HG02884 (cell line): ENCODE results near the gene CNTNAP3.
"Not testable (repeated sequence)": the region's sequence is repeated elsewhere in the genome, so short reads cannot be mapped to it uniquely, and the experiment has no call there.

Experiments
- ATAC-seq: cut with Tn5 transposase; IDR thresholded peaks from one replicate; pipeline ENCODE4 v1.9.1; 2021; ENCODE audit warnings: mild to moderate bottlenecking, moderate library complexity; ENCODE audit not compliant: unreplicated experiment

CNTNAP3 gene

DNA sequence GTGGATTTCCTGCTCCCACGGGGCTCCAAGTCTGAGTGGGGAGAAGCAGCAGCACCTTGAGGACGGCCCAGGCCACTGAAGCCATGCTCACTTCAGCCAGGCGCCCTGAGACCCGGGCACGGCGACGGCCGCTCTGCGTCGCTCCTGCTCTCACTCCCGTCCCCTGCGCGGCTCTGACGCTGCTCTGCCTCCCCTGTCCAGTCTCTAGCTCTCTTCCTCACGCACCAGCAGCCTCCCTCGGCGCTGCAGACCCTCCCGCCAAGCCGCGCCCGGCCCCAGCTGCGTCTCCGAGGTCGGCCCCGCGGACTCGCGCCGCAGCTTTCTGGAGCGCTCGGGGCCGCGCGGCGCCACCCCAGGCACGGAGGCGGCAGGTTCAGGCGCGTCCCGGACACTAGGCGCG, at the start of gene CNTNAP3:
Gene CNTNAP3, minus strand, starts transcription at position 188 of the 400 bp plus-strand sequence. Its CDS starts 103 bp downstream, at position 85.
- not testable (repeated sequence) for ATAC-seq

DNA sequence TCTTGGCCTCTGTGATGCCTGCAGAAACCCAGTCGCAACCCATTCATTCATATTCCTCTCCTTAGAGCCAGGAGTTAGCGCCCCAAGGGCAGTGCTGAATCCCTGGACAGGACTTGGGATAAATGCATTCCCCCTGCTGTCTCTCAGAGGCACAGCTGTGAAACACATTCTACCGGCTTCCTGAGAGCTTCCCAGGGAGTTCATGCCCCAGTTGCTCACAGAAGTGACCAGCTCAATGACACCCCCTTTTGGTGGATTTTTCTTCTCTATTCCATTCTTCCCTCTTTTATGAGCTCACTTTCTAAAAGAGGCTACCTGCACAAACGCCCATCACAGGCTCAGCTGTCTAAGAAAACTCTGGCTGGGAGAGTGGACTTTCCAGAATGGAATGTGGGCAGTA, 8.0 kb downstream of the CNTNAP3 start:
- not testable (repeated sequence) for ATAC-seq

DNA sequence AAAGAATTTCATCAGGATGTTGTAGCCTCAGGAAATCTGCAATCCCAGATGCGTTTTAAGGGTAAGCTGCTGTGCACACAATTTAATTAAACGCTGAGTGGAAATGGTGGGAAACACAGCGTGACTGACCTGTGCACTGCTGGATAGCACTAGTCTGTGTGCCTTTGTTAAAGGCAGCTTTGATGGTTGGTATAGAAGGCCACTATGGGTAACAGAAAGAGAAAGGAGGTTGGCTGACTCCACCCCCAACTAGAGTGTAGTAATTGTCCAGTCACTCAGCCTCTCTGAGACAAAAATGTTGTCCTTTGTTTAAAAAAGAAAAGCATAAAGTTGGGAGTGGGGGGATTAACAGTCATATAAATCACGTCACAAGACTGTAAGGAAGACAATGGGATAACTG, 45.5 kb downstream of the CNTNAP3 start:
- not testable (repeated sequence) for ATAC-seq

DNA sequence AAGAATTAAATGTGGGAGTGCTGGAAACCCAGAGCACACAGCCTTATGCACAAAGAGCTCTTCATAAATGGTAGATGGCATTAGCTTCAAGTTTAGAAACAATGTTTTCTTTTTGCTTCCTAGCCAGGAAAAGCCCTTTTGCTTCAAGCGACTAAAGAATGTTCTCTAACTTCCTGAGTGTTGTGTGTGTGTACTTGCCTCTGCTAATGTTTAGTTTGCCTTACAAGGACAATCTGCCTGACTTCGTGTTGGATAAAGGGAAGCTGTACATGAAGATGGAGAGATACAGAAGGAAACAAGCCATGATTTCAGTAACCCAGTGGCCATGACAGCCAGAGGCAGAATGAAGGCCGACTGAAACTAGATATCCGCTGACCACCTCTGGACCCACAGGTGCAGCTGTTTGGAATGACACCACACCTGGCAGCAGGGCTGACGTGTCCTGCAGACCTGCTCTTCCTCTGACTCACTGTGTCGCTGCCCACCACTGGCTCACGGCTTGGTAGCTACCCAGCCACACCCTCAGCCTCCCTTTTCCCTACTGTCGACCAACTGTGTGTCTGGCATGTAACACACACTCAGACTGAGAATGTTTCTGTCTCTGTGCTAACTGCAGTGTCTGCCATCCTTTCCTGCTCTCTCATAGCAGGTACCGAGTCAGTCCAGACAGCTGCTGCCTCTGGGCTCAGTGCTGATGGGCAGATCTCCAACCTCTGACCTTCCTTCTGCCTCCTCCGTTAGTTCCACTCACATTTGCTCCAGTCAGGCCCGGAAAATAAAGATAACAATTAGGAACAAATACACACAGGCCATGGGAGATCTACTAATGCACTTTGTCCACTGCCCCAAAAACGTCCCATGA, 55.6 kb downstream of the CNTNAP3 start:
- ATAC-seq = not testable (repeated sequence)

DNA sequence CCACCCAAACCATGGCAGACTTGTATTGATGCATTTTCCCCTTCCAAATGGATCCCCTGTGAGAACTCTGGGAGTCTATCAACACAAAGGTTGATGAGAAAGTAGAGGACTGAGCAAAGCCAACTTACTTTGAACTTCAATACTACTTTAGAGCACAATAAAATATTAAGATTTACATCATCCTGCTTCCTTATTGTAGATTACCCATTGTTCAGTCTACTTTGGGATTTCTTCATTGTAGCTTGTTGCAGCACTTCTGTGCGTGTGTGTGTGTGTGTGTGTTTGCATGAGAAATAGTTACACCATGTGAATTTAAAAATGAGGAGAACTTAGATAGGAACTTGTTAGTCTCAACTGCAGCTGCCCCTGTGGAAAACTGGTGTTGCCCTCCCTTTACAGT, 72.0 kb downstream of the CNTNAP3 start:
- not testable (repeated sequence) for ATAC-seq

DNA sequence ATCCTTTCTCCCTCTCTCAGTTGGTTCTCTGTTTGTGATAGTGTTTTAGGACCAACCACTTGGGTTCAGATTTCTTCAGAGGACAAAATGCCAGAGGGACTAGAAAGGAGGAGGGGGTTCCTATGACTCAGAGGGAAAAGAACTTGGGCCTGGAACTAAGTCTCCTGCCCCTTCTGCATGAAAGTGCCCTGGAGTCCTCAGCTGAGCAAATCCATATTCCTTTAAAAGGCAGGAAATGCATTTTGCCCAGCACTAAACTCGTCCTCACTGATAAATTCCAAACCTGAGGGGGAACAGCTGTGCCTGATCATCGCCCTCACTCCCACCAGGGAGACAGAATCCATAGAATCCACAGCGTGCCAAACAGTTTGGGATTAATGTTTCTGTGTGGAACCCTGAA, 78.2 kb downstream of the CNTNAP3 start:
- ATAC-seq = not testable (repeated sequence)

DNA sequence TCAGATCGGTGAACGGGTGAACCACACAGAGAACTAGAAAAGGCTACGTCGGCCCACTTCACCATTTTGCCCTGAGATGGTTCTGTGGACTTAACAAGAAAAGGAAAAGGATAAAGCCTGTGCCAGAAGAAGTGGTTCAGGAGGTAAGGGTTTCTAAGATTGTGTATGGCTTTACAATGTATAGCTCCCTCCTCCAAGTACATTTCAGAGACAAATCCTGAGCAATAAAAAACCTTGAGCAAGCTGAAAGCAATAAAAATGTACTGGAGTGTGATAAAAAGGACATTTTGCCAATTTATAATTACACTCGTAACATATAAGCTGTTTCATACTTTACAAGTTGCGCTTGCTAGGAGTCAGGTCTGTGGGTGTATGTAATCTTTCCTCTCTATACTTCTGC, 81.3 kb downstream of the CNTNAP3 start:
- not testable (repeated sequence) for ATAC-seq

DNA sequence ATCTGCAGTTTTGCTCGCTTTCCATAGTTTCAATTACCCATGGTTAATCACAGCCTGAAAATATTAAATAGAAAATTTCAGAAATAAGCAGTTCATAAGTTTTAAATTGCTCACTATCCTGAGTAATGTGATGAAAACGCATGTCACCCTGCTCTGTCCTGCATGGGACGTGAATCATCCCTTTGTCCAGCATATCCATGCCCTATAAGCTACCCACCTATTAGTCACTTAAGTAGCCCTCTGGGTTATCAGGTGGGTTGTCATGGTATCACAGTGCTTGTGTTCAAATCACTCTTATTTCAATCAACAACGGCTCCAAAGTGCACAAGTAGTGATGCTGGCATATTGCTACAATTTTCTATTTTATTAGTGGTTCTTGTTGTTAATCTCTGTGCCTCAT, 82.1 kb downstream of the CNTNAP3 start:
- ATAC-seq = not testable (repeated sequence)

DNA sequence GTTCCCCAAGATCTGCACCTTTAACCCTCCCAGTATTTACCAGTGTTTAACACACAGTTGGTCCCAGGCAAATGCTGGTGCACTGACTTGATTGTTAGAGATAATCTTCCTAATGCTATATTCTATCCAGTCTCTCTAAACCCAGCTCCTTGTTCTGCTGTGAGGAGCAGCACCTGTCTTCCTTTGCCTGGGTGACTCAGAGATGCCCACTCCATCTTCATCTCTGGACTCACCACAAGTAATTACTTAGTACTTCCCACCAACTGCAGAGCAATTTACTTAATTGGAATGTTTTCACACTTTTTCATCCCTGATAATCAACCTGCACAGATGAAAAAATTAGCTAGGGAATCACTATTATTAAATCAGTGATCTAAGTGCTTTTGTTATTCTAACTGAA, 87.6 kb downstream of the CNTNAP3 start:
- ATAC-seq = not testable (repeated sequence)

DNA sequence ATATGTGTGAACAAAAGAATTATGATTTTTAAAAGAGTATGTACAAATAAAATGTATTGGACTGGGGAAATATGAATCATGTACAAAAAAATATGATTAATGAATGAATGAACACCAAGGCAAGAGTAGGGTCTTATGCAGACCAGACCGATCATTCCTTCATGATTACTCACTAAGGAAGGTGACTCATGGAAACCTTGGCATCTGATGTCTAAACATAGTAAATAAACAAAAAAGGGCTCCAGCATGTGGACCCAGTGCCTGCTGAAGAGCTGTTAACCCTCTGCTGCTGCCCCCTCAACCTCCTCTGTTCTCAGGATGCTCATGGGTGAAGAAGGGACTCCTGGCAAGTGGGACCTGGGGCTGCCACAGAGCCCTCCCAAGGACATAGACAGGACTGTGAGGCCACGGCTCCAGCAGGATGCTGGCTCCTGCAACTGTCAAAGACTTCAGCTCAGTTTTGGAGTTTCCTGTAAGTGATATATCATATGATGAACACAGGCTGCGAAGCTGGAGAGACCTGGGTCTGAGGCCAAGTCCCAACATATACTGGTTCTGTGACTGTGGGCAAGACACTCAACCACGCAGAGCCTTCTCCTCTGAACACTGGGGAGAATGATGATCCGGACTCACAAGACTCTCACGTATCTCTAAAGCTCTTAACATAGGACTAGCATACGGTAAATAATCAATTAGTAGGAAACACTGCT, 89.8 kb downstream of the CNTNAP3 start:
- ATAC-seq = not testable (repeated sequence)

DNA sequence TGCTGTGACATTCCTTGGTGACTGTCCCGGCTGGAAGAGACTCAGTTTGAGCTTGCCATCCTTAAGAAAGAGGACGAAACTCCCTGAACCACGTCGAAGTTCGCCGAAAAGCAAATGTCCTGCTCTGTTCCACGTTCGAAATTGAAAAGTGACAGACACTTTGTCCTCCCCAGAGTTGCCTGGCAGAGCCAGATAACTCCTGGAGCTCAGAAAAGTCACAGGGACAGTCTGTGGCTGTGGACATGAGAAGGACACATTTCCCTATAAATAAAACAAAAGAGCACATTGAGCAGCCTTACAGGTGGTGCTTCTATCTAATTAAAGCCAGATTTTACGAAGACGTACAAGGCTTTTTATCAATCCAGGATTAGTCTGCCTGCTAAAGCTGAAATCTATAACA, 116.6 kb downstream of the CNTNAP3 start:
- ATAC-seq = not testable (repeated sequence)

DNA sequence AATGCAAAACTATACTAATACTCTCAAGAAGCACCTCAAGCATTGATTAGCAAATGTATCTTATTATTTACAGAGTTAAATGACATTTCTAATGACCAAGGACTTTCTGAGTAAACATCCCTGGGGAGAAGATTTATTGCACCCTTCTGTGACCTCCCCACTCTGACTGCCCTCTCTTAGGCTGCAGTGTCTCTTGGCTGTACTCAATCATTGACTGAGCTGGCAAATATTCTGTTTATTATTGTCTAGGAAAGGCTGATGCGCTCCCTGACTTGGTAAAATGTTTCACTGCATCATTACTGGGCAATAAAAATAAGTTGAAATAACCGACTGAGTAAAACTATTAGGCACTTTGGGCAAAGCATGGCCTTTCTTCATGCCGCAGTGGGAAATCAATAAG, 130.3 kb downstream of the CNTNAP3 start:
- ATAC-seq = not testable (repeated sequence)

DNA sequence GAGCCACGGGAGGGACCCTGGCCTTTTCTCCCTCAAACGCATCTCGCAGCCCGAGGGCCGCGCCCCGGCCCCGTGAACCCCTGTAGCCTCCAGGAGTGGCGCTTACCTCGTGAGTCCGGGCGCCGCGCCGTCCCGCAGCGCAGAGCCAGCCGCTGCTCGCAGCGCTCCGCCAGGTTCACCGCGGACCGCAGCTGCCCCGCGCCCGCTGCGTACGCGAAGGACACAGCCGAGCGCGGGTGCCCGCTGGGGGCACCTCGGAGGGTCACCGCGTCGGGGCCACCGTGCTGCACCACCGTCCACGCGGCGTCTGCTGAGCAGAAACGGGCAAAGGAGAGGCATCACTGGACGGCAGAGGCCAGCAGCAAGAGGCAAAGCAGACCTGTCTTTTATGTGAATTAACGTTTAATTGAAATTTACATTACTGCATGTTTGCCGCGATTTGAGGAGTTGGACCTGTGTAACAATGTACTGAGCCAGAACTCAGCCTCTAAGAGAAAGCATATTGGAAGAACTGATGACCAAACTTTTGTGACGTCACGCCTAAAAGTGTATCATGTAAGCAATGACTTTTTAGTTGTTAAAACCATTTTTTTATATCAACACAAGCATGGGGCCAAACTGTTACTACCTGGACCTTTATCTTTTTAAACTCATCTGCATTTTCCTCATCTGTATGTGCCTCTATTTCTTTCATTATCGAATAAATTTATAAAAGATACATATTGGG, 155.0 kb downstream of the CNTNAP3 start:
- ATAC-seq = not testable (repeated sequence)

DNA sequence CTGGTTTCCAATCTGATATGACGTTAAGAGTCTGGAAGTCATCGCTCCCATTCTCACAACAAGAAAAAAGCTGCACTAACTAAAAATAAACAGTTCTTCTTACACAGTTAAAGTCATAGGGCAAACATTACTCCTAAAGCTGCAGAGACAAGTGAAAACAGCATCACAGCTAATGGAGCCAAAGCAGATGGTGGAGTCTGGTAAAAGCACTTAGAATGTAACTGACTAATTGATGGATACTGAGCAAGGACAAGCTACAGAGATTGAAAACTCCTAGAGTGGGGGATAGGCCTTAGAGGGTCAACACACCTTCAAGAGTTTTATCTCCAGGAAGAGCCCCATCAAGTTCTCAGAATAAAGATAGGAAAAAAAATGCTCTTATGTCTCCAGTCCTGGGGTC, 166.6 kb downstream of the CNTNAP3 start:
- ATAC-seq = not testable (repeated sequence)

DNA sequence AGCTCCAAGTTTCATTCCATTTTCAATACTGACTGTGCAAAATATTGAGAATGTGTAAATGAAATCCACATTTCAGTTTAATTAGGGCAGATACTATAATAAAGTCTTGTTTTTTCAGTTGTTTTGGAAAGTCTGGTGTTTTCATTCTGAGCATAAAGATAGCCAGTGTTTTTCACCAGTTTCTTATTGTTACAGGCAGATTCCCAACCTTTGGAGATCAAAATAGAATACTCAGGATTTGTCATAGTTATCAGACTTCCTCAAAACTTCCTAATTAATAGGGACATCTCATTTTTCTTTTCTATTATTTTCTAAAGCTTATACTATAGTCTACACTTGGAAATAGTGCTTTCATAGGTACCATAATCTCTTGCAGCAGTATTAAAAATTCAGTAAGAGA, 176.2 kb downstream of the CNTNAP3 start:
- not testable (repeated sequence) for ATAC-seq

DNA sequence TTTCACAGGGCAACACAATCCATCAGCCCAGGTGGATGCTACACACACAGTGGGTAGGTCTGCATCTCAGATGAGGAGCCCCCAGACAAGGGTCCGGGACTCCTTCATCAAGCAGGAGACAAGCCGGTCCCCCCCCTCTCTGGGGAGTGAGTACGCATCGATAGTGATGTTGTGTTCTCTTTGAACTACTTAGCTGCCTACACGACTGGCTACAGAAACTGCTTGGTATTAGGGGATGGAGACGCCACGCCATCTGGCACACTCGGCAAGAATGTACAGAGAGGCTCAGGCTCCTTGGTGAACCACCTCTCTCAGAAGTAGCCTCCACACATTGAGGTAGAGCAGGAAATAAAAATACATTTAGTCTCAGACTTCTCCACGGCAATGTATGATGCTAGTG, 179.8 kb downstream of the CNTNAP3 start:
- ATAC-seq = no peak

DNA sequence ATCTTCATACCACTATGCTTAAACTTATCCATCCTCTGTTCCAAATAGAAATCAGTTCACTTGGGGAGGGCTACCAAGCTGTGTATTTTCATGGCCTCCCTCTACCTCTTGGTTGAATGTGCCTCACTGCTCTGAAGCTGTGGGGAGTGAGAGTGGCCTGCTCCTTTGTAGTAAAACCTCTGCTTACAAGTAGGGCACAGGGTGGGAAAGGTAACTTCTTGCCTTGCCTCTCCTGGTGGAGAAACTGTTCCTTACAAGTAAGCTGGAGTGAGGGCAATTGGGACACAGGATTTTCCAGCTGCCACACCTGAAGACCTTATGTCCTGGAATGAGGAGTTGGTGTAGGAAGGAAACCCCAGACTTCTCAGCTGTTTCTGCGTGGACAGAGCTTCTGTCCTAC, 190.8 kb downstream of the CNTNAP3 start:
- not testable (repeated sequence) for ATAC-seq

DNA sequence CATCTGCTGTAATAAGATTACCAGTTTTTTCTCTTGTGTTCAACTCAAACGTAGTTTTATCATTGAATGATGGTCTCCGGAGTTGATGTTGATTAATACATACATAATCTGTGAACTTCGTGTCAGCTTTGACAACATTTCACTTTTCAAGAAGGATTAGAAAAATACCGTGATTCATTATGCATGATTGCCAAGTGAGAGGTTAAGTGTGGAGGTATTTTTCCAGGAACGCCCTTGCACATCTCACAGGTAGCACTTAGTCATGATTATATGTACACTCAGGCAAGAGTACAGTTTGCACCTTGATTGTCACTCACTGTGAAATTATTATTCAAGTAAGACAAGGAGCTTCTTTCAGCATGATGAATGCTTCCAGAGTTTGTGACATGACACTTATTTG, 202.7 kb downstream of the CNTNAP3 start:
- not testable (repeated sequence) for ATAC-seq

DNA sequence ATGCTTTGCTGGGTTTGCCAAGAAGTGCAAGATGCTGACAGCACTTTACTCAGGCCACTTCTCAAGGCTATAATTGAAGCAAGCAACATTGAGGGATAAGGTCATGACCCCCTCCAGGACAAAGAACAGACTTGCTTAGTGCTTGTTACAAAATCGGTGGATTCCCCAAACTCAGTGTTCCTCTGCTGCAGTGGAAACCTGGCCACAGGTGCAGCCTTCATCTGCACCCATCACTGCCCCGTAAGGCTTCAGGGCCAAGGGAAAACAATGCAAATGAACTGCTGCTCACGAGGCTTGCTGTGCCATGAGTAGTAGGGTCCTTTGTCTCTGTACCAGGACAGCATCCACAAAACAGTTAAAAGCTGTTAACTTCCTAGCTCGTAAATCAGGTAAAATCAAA, 205.4 kb downstream of the CNTNAP3 start:
- ATAC-seq = not testable (repeated sequence)

DNA sequence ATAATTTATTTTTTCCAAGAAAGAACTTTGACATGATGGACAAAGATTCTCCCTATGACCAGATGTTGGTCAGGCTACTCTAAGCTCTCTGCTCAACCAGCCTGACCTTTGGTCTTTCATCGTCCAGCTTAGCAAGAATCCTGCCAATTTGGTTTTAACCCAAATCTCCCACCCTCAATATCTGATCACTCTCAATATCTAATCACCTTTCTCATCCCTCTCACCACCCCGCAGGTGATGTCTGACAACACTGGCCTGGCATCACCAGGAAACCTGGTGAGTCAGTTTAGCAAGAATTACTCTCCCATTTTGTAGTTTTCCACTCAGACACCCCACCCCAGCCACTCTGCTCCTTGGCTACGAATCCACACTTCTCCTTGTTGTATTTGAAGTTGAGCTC, 207.9 kb downstream of the CNTNAP3 start:
- ATAC-seq = not testable (repeated sequence)

DNA sequence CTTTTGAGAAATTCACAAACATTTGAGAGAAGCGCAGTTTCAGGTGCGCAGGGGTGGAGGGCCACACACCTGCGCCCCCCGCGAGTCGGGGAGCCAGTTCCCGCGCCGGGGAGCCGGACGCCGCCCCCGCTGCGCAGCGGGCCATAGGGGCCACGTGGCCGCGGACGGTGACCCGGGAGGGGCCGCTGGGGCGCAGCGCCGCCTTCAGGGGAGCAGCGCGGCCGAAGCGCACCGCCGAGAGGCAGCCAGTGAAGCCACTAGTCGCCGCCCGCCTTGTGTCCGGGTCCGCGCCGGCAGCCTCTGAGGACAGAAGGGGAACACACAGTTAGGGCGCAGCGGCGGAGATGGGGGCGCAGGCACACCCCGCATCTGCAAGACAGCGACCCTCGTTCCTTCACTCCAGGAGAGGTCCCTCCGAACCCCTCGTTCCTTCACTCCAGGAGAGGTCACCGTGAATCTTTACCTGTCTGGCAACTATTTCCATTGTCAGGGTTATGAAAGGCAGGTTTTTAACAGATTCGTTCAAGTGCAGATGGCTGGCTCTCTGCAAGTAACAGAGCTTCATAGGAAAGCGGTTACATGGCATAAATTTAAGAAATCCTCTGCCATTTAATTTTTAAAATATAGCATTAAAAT, 209.2 kb downstream of the CNTNAP3 start:
- not testable (repeated sequence) for ATAC-seq
